H1 (cell line): ENCODE data around the gene PPA1. TPM values are rescaled to one million over a fixed set of nuclear protein-coding genes. Genes with fewer than 3 reads are reported as not detected.

Experiments used
- CTCF ChIA-PET: fragments of 300-600 bp; sonication (Branson Sonifier 250); formaldehyde crosslinking; loops from one replicate; lab custom pipeline; 2021; ENCODE audit not compliant: partially characterized antibody; lab: Charles Lee
- POLR2A ChIA-PET: fragments of 300-600 bp; sonication (Branson Sonifier 250); formaldehyde crosslinking; loops from one replicate; lab custom pipeline; 2021; ENCODE audit warnings: inconsistent platforms; ENCODE audit not compliant: partially characterized antibody; lab: Charles Lee
- DNase-seq, 2 experiments: peaks; one replicate each; pipeline versions ENCODE4 v3.0.0 to v3.0.0-alpha.2; 2010 to 2022; ENCODE audit warnings: low spot score in 2 of 2, low read depth in 1 of 2, mixed read lengths in 1 of 2
- FAIRE-seq: peaks from 2 replicates; lab custom pipeline; 2011; peaks lifted over from hg19 to GRCh38; lab: Jason Lieb, UNC
- H2AFZ ChIP-seq: 2 replicates; pipeline ENCODE4 v1.8.1; 2012; ENCODE audit warnings: low read length, inconsistent platforms
- H2AK5ac ChIP-seq: 2 replicates; pipeline ENCODE4 v1.6.1; 2013; ENCODE audit warnings: low read depth, low read length
- H2BK120ac ChIP-seq: replicated peaks from 2 replicates; pipeline ENCODE3; 2013; ENCODE audit warnings: low read depth, low read length, inconsistent platforms
- H2BK12ac ChIP-seq: 2 replicates; pipeline ENCODE4 v1.6.1; 2013; ENCODE audit warnings: low read depth, low read length
- H2BK15ac ChIP-seq: 2 replicates; pipeline ENCODE4 v1.6.1; 2013; ENCODE audit warnings: low read length
- H2BK20ac ChIP-seq: 2 replicates; pipeline ENCODE4 v1.6.1; 2013; ENCODE audit warnings: low read length
- H2BK5ac ChIP-seq: 2 replicates; pipeline ENCODE4 v1.6.1; 2013; ENCODE audit warnings: low read depth, low read length
- H3K14ac ChIP-seq: 2 replicates; pipeline ENCODE4 v1.6.1; 2013; ENCODE audit warnings: inconsistent platforms; ENCODE audit not compliant: insufficient read length
- H3K18ac ChIP-seq: 2 replicates; pipeline ENCODE4 v1.6.1; 2013; ENCODE audit warnings: low read length; ENCODE audit errors: extremely low read depth
- H3K23ac ChIP-seq: 2 replicates; pipeline ENCODE4 v1.6.1; 2013; ENCODE audit warnings: inconsistent platforms; ENCODE audit not compliant: insufficient read length
- H3K23me2 ChIP-seq: 2 replicates; pipeline ENCODE4 v1.6.1; 2013; ENCODE audit warnings: low read depth, low read length
- H3K27ac ChIP-seq: 2 replicates; pipeline ENCODE4 v1.6.1; 2011; ENCODE audit warnings: low read depth, low read length, inconsistent platforms
- H3K27me3 ChIP-seq, 4 experiments: replicated peaks in 1 of 4; 1 replicate in 1 of 4; 2 replicates in 3 of 4; pipeline versions ENCODE4 v1.6.1 to v1.8.1; 2011 to 2013; ENCODE audit warnings: low read length in 3 of 4, mild to moderate bottlenecking in 3 of 4, inconsistent platforms in 2 of 4, mixed read lengths in 2 of 4, moderate library complexity in 1 of 4; ENCODE audit not compliant: control insufficient read depth in 3 of 4, insufficient read depth in 3 of 4; ENCODE audit errors: extremely low read depth in 1 of 4
- H3K36me3 ChIP-seq, 4 experiments: 2 replicates each; pipeline versions ENCODE4 v1.6.1 to v1.8.1; 2011 to 2013; ENCODE audit warnings: mild to moderate bottlenecking in 4 of 4, low read length in 3 of 4, moderate library complexity in 2 of 4, control low read depth in 1 of 4, inconsistent platforms in 1 of 4; ENCODE audit not compliant: insufficient read depth in 4 of 4, control insufficient read depth in 2 of 4
- H3K4ac ChIP-seq: replicated peaks from 2 replicates; pipeline ENCODE3; 2013; ENCODE audit warnings: low read length, low read depth, mixed read lengths, inconsistent platforms; ENCODE audit not compliant: insufficient read length
- H3K4me1 ChIP-seq, 4 experiments: replicated peaks in 1 of 4; 1 replicate in 1 of 4; 2 replicates in 3 of 4; pipeline versions ENCODE4 v1.6.1 to v1.8.1; 2011 to 2013; ENCODE audit warnings: low read length in 3 of 4, inconsistent platforms in 2 of 4, mixed read lengths in 1 of 4; ENCODE audit not compliant: insufficient read depth in 4 of 4, control insufficient read depth in 3 of 4
- H3K4me2 ChIP-seq, 2 experiments: 2 replicates each; pipeline versions ENCODE4 v1.6.1 to v1.8.1; 2011 to 2013; ENCODE audit warnings: low read depth in 2 of 2, low read length in 2 of 2, control low read depth in 1 of 2, inconsistent platforms in 1 of 2, mild to moderate bottlenecking in 1 of 2; ENCODE audit not compliant: insufficient read depth in 1 of 2
- H3K4me3 ChIP-seq, 4 experiments: fragments of 200-600, 300-600 bp in 1 of 4; sonication (generic), shearing (Covaris generic), sonication (Bioruptor Twin) in 1 of 4; 2 replicates each; pipeline versions ENCODE4 v1.5.1 to v1.8.1; 2011 to 2016; ENCODE audit warnings: low read length in 4 of 4, low read depth in 3 of 4, control low read depth in 2 of 4, inconsistent platforms in 2 of 4, mild to moderate bottlenecking in 2 of 4, mixed read lengths in 1 of 4, moderate library complexity in 1 of 4; ENCODE audit not compliant: insufficient read depth in 2 of 4; ENCODE audit errors: extremely low read depth in 1 of 4
- H3K56ac ChIP-seq: replicated peaks from 2 replicates; pipeline ENCODE3; 2013; ENCODE audit warnings: low read depth, mild to moderate bottlenecking, mixed read lengths, low read length, inconsistent platforms; ENCODE audit not compliant: insufficient read length
- H3K79me1 ChIP-seq: 2 replicates; pipeline ENCODE4 v1.6.1; 2013; ENCODE audit warnings: low read depth, low read length, control low read depth
- H3K79me2 ChIP-seq, 2 experiments: 2 replicates each; pipeline versions ENCODE4 v1.6.1 to v1.8.1; 2012 to 2013; ENCODE audit warnings: low read length in 2 of 2, mild to moderate bottlenecking in 2 of 2, inconsistent platforms in 1 of 2; ENCODE audit not compliant: insufficient read depth in 2 of 2, control insufficient read depth in 1 of 2
- H3K9ac ChIP-seq, 4 experiments: replicated peaks in 1 of 4; 1 replicate in 1 of 4; 2 replicates in 3 of 4; pipeline versions ENCODE4 v1.6.1 to v1.8.1; 2011 to 2013; ENCODE audit warnings: low read depth in 3 of 4, low read length in 3 of 4, control low read depth in 2 of 4, mild to moderate bottlenecking in 2 of 4, moderate library complexity in 2 of 4, inconsistent platforms in 1 of 4; ENCODE audit errors: extremely low read depth in 1 of 4
- H3K9me3 ChIP-seq, 2 experiments: 2 replicates each; pipeline versions ENCODE4 v1.6.1 to v1.8.1; 2012 to 2013; ENCODE audit warnings: mild to moderate bottlenecking in 2 of 2, moderate library complexity in 2 of 2, control low read depth in 1 of 2, inconsistent platforms in 1 of 2, low read depth in 1 of 2, low read length in 1 of 2, mixed read lengths in 1 of 2; ENCODE audit not compliant: insufficient read depth in 2 of 2
- H4K20me1 ChIP-seq, 2 experiments: replicated peaks in 1 of 2; 2 replicates each; pipeline versions ENCODE3 to v1.8.1; 2011 to 2013; ENCODE audit warnings: inconsistent platforms in 2 of 2, low read length in 2 of 2, mild to moderate bottlenecking in 1 of 2; ENCODE audit not compliant: insufficient read depth in 2 of 2, control insufficient read depth in 1 of 2
- H4K5ac ChIP-seq: 2 replicates; pipeline ENCODE4 v1.6.1; 2013; ENCODE audit warnings: low read length, low read depth, mixed read lengths, inconsistent platforms; ENCODE audit not compliant: insufficient read length
- H4K8ac ChIP-seq: 2 replicates; pipeline ENCODE4 v1.8.0; 2013; ENCODE audit warnings: mild to moderate bottlenecking, moderate library complexity, low read length, inconsistent platforms; ENCODE audit not compliant: insufficient read depth; ENCODE audit errors: extremely low read depth
- H4K91ac ChIP-seq: replicated peaks from 2 replicates; pipeline ENCODE3; 2013; ENCODE audit warnings: low read length, mixed read lengths, inconsistent platforms; ENCODE audit not compliant: insufficient read length
- CHD2 ChIP-seq: IDR thresholded peaks from 2 replicates; pipeline ENCODE4 v1.6.1; 2012; ENCODE audit warnings: low read length, improper control_type of control experiment
- HDAC6 ChIP-seq: IDR thresholded peaks from one replicate; pipeline ENCODE4 v1.7.1; 2012; ENCODE audit warnings: low read depth, mild to moderate bottlenecking, inconsistent platforms, low read length, moderate library complexity
- JUND ChIP-seq: IDR thresholded peaks from 2 replicates; pipeline ENCODE4 v1.6.1; 2011; ENCODE audit warnings: mild to moderate bottlenecking, improper control_type of control experiment, low read length
- KDM1A ChIP-seq: fragments of 200-600, 300-600 bp; sonication (generic); IDR thresholded peaks from 2 replicates; pipeline ENCODE4 v1.7.1; 2016; ENCODE audit warnings: mild to moderate bottlenecking, low read length, borderline replicate concordance
- NANOG ChIP-seq: IDR thresholded peaks from 2 replicates; pipeline ENCODE4 v1.6.1; 2011; ENCODE audit warnings: low read length, low read depth, mild to moderate bottlenecking, inconsistent platforms; ENCODE audit not compliant: insufficient read depth, poor library complexity, severe bottlenecking
- PHF8 ChIP-seq: fragments of 200-600 bp; sonication (generic); conservative IDR thresholded peaks from 2 replicates; pipeline ENCODE4 v1.7.1; 2012; ENCODE audit warnings: low read depth, mild to moderate bottlenecking, inconsistent platforms, low read length, moderate library complexity
- RFX5 ChIP-seq: IDR thresholded peaks from 2 replicates; pipeline ENCODE4 v1.6.1; 2011; ENCODE audit warnings: low read depth, low read length, improper control_type of control experiment, borderline replicate concordance
- SIN3A ChIP-seq, 2 experiments: IDR thresholded peaks in 1 of 2; conservative IDR thresholded peaks in 1 of 2; 2 replicates each; pipeline ENCODE4 v1.6.1; 2011 to 2012; ENCODE audit warnings: low read length in 2 of 2, improper control_type of control experiment in 1 of 2, low read depth in 1 of 2, mild to moderate bottlenecking in 1 of 2
- TAF1 ChIP-seq: IDR thresholded peaks from 2 replicates; pipeline ENCODE4 v1.6.1; 2011; ENCODE audit warnings: mild to moderate bottlenecking, low read depth, low read length
- USF2 ChIP-seq: IDR thresholded peaks from 2 replicates; pipeline ENCODE4 v1.6.1; 2011; ENCODE audit warnings: low read length, improper control_type of control experiment
- WGBS, 2 experiments: shearing (Covaris generic) in 1 of 2; methylation state at CpG; one replicate each; pipeline versions ENCODE4 v1.1.6 to v1.1.7; 2013 to 2015; ENCODE audit warnings: low lambda C conversion rate in 2 of 2, mixed read lengths in 2 of 2, inconsistent platforms in 1 of 2, low coverage in 1 of 2, missing lambda C conversion rate in 1 of 2; ENCODE audit not compliant: insufficient replicate concordance in 2 of 2, insufficient coverage in 1 of 2, insufficient read length in 1 of 2; ENCODE audit errors: extremely low coverage in 1 of 2, missing lambda C conversion rate in 1 of 2; 5-methylcytosine and 5-hydroxymethylcytosine counted together
- polyA plus RNA-seq, 7 experiments: library from polyadenylated mRNA; depleted of rRNA in 3 of 7; stranded (reverse) in 5 of 7; unstranded in 2 of 7; fragments of >200 nt in 5 of 7; fragments of 200-250 nt in 2 of 7; gene quantifications; 1 replicate in 5 of 7; 2 replicates in 1 of 7; 4 replicates in 1 of 7; pipeline versions ENCODE4 v1.2.1 to v1.2.3, GENCODE V29; 2011 to 2013; ENCODE audit warnings: missing spikeins in 2 of 7, mixed read lengths in 2 of 7
- total RNA-seq: library from RNA; stranded (reverse); fragmentation: NEBNext Ultra II Directional; extraction: Animal tissue kit (Norgen Biotek cat#: 25700); gene quantifications from 2 replicates; pipeline ENCODE4 v1.2.1, GENCODE V29; 2021

PPA1 gene
- total and polyA plus RNA-seq, 2 of the 8 experiments (the other 6 are each of a cell fraction or from before 2014, with no cell fraction given), result 77.0 to 191 TPM

- Histone ChIP-seq H2BK120ac (no peak overlapping the region), H4K91ac (no peak overlapping the region), H2AK5ac (no peak overlapping the region), H3K4me2 (no peak overlapping the region), H4K8ac (no peak overlapping the region), H2BK15ac (no peak overlapping the region), H3K79me1 (no peaks in the 10 kb centered on the region), H3K23me2 (no peaks in the 10 kb centered on the region), H2BK5ac (no peak overlapping the region), H3K9ac (no peak overlapping the region), H3K36me3 (no peaks in the 10 kb centered on the region), H4K20me1 (no peaks in the 10 kb centered on the region), H3K18ac (no peak overlapping the region), H3K9me3 (no peaks in the 10 kb centered on the region), H3K56ac (no peak overlapping the region), H2AFZ (no peak overlapping the region), H3K23ac (no peak overlapping the region), H3K79me2 (no peaks in the 10 kb centered on the region), H2BK12ac (no peak overlapping the region), H4K5ac (no peak overlapping the region), H2BK20ac (no peak overlapping the region), H3K4ac (no peak overlapping the region), H3K4me1 (0 out of 7 replicates have a peak, but pooled peaks cover 0 to 5% (median 0%) of the 10 kb centered on the region in 4 experiments), H3K14ac (no peak overlapping the region), H3K27me3 (no peaks in the 10 kb centered on the region), H3K4me3 (no peak overlapping the region), H3K27ac (no peak overlapping the region)
- 79% methylated on average over 17 of the region's 17 CpGs; no CpG with 5 or more reads in 1 of the 2 experiments for WGBS, 2 experiments
- DNase-seq, result no peak
- no peak for FAIRE-seq
- ChIA-PET POLR2A (no interaction called here), CTCF (interaction anchor here (0.6 to 17.4 kb wide), 32 partner anchors 7 to 1974 kb away, joined by 3 to 329 read pairs (median 4); partner anchors contain the start of genes NPFFR1 and PPA1)
- TF ChIP-seq CHD2 (no peak), USF2 (no peak), SIN3A (conservative IDR thresholded peaks at IDR 0.05 in 1 of 2, IDR thresholded peaks at IDR 0.05 in 1 of 2; ENCODE audit: low read depth in 1 of 2, low read length in 2 of 2) (no peak), KDM1A (no peak), JUND (no peak), NANOG (no peak), HDAC6 (no peak), PHF8 (no peak), RFX5 (no peak), TAF1 (no peak)
Observed at GRCh38 chr10:70271996-70272924, 39.0 kb upstream of the PPA1 start.
